H1 (cell line): ENCODE measurements around the gene PCP4L1. TPM values are rescaled to one million over a fixed set of nuclear protein-coding genes. Genes with fewer than 3 reads are reported as not detected.

ENCODE experiments used
- BCL11A ChIP-seq, 2 experiments: IDR thresholded peaks; one replicate each; pipeline ENCODE4 v1.6.1; 2011; ENCODE audit warnings: low read depth in 2 of 2, low read length in 2 of 2, mild to moderate bottlenecking in 2 of 2
- BRCA1 ChIP-seq: IDR thresholded peaks from 2 replicates; pipeline ENCODE4 v1.6.1; 2012; ENCODE audit warnings: low read depth, low read length, improper control_type of control experiment
- CHD2 ChIP-seq: IDR thresholded peaks from 2 replicates; pipeline ENCODE4 v1.6.1; 2012; ENCODE audit warnings: low read length, improper control_type of control experiment
- CREB1 ChIP-seq: IDR thresholded peaks from 2 replicates; pipeline ENCODE4 v1.6.1; 2012; ENCODE audit warnings: inconsistent platforms
- CTCF ChIP-seq, 3 experiments: IDR thresholded peaks; 1 replicate in 2 of 3; 2 replicates in 1 of 3; pipeline versions ENCODE4 v1.5.1 to v1.6.1; 2011; ENCODE audit warnings: low read length in 3 of 3, mild to moderate bottlenecking in 3 of 3, inconsistent platforms in 2 of 3, low read depth in 1 of 3, moderate library complexity in 1 of 3; ENCODE audit not compliant: insufficient read depth in 1 of 3; ENCODE audit errors: control extremely low read depth in 1 of 3
- GTF2F1 ChIP-seq: IDR thresholded peaks from 2 replicates; pipeline ENCODE4 v1.6.1; 2012; ENCODE audit warnings: low read depth, low read length, improper control_type of control experiment, borderline replicate concordance
- HDAC2 ChIP-seq, 2 experiments: fragments of 300-600 bp in 1 of 2; sonication (generic) in 1 of 2; IDR thresholded peaks; 2 replicates each; pipeline ENCODE4 v1.6.1; 2011 to 2012; ENCODE audit warnings: low read depth in 2 of 2, low read length in 2 of 2, mild to moderate bottlenecking in 2 of 2, moderate library complexity in 2 of 2, borderline replicate concordance in 1 of 2, inconsistent platforms in 1 of 2
- KDM4A ChIP-seq: IDR thresholded peaks from one replicate; pipeline ENCODE4 v1.7.1; 2012; ENCODE audit warnings: low read depth, mild to moderate bottlenecking, moderate library complexity, low read length, inconsistent platforms; ENCODE audit not compliant: severe bottlenecking
- KDM5A ChIP-seq: fragments of 200-600 bp; IDR thresholded peaks from 2 replicates; pipeline ENCODE4 v1.7.1; 2012; ENCODE audit warnings: mild to moderate bottlenecking, low read length, inconsistent platforms, mixed read lengths
- MAFK ChIP-seq: IDR thresholded peaks from 2 replicates; pipeline ENCODE4 v1.6.1; 2012; ENCODE audit warnings: low read depth, mild to moderate bottlenecking, improper control_type of control experiment, low read length
- PHF8 ChIP-seq: fragments of 200-600 bp; sonication (generic); conservative IDR thresholded peaks from 2 replicates; pipeline ENCODE4 v1.7.1; 2012; ENCODE audit warnings: low read depth, mild to moderate bottlenecking, inconsistent platforms, low read length, moderate library complexity
- POLR2AphosphoS5 ChIP-seq: IDR thresholded peaks from 2 replicates; pipeline ENCODE4 v1.6.1; 2011; ENCODE audit warnings: low read depth, low read length
- POU5F1 ChIP-seq: IDR thresholded peaks from 2 replicates; pipeline ENCODE4 v1.6.1; 2011; ENCODE audit warnings: low read depth, mild to moderate bottlenecking, low read length, moderate library complexity
- RAD21 ChIP-seq, 2 experiments: IDR thresholded peaks in 1 of 2; conservative IDR thresholded peaks in 1 of 2; 2 replicates each; pipeline ENCODE4 v1.6.1; 2011; ENCODE audit warnings: low read depth in 2 of 2, low read length in 2 of 2, improper control_type of control experiment in 1 of 2, inconsistent platforms in 1 of 2, mild to moderate bottlenecking in 1 of 2, moderate library complexity in 1 of 2
- RFX5 ChIP-seq: IDR thresholded peaks from 2 replicates; pipeline ENCODE4 v1.6.1; 2011; ENCODE audit warnings: low read depth, low read length, improper control_type of control experiment, borderline replicate concordance
- SIN3A ChIP-seq, 2 experiments: IDR thresholded peaks in 1 of 2; conservative IDR thresholded peaks in 1 of 2; 2 replicates each; pipeline ENCODE4 v1.6.1; 2011 to 2012; ENCODE audit warnings: low read length in 2 of 2, improper control_type of control experiment in 1 of 2, low read depth in 1 of 2, mild to moderate bottlenecking in 1 of 2
- SIRT6 ChIP-seq: IDR thresholded peaks from one replicate; pipeline ENCODE4 v1.7.1; 2012; ENCODE audit warnings: low read length, inconsistent platforms
- SP1 ChIP-seq: IDR thresholded peaks from 2 replicates; pipeline ENCODE4 v1.6.1; 2011; ENCODE audit warnings: low read depth, low read length
- TAF1 ChIP-seq: IDR thresholded peaks from 2 replicates; pipeline ENCODE4 v1.6.1; 2011; ENCODE audit warnings: mild to moderate bottlenecking, low read depth, low read length
- TAF7 ChIP-seq: optimal IDR thresholded peaks from 2 replicates; pipeline ENCODE3; 2011; ENCODE audit warnings: low read depth, mild to moderate bottlenecking, inconsistent platforms, low read length, moderate library complexity, borderline replicate concordance
- TCF12 ChIP-seq: IDR thresholded peaks from 2 replicates; pipeline ENCODE4 v1.6.1; 2011; ENCODE audit warnings: low read depth, mild to moderate bottlenecking, low read length
- polyA plus RNA-seq, 7 experiments: library from polyadenylated mRNA; depleted of rRNA in 3 of 7; stranded (reverse) in 5 of 7; unstranded in 2 of 7; fragments of >200 nt in 5 of 7; fragments of 200-250 nt in 2 of 7; gene quantifications; 1 replicate in 5 of 7; 2 replicates in 1 of 7; 4 replicates in 1 of 7; pipeline versions ENCODE4 v1.2.1 to v1.2.3, GENCODE V29; 2011 to 2013; ENCODE audit warnings: missing spikeins in 2 of 7, mixed read lengths in 2 of 7
- total RNA-seq: library from RNA; stranded (reverse); fragmentation: NEBNext Ultra II Directional; extraction: Animal tissue kit (Norgen Biotek cat#: 25700); gene quantifications from 2 replicates; pipeline ENCODE4 v1.2.1, GENCODE V29; 2021

PCP4L1 gene
- total and polyA plus RNA-seq, 2 of the 8 experiments (the other 6 are each of a cell fraction or from before 2014, with no cell fraction given) = 0.41 to 1.0 TPM

GRCh38 chr1:161314201-161314981 lies 55.8 kb downstream of the PCP4L1 start, which contains the start of gene SDHC (continued):
- TF ChIP-seq CTCF (IDR thresholded peaks at IDR 0.05; ENCODE audit: control extremely low read depth in 1 of 3, insufficient read depth in 1 of 3, low read depth in 1 of 3, low read length in 3 of 3) (peak; percentile 26 to 53 (median 38)), RAD21 (IDR thresholded peaks at IDR 0.05 in 1 of 2, conservative IDR thresholded peaks at IDR 0.05 in 1 of 2; ENCODE audit: low read depth in 2 of 2, low read length in 2 of 2) (peak in 1 of 2 experiments; percentile 4; a peak in 1 of 4 replicates), GTF2F1 (peak; percentile 87), HDAC2 (IDR thresholded peaks at IDR 0.05; ENCODE audit: borderline replicate concordance in 1 of 2, low read depth in 2 of 2, low read length in 2 of 2) (0 out of 4 replicates have a peak, but pooled peaks of 1 of the 2 experiments have one; percentile 35), PHF8 (peak; percentile 97), TAF7 (peak; percentile 66), CHD2 (0 out of 2 replicates have a peak, but pooled peaks have one; percentile 17), POLR2AphosphoS5 (peak; percentile 96), BRCA1 (no peak), CREB1 (peak; percentile 91), SIRT6 (no peak), BCL11A (IDR thresholded peaks at IDR 0.05; ENCODE audit: low read depth in 2 of 2, low read length in 2 of 2) (no peak), KDM5A (peak; percentile 94), POU5F1 (no peak), RFX5 (no peak), TAF1 (peak; percentile 95), TCF12 (no peak), KDM4A (peak; percentile 72), SP1 (peak; percentile 70), SIN3A (conservative IDR thresholded peaks at IDR 0.05 in 1 of 2, IDR thresholded peaks at IDR 0.05 in 1 of 2; ENCODE audit: low read depth in 1 of 2, low read length in 2 of 2) (0 out of 4 replicates have a peak, but pooled peaks of 1 of the 2 experiments have one; percentile 21), MAFK (no peak)
